SK-N-SH (cell line): Measurements from ENCODE around the gene MAP7D3. TPM values are rescaled to one million over a fixed set of nuclear protein-coding genes. Genes with fewer than 3 reads are reported as not detected.

Experiments used
- CTCF ChIA-PET: fragments of 300-600, 350-600 bp; formaldehyde crosslinking; extraction: SDS; loops from one replicate; lab custom pipeline; 2021; lab: Yijun Ruan, JAX
- POLR2A ChIA-PET: fragments of 350-600 bp; sonication (Branson Sonifier 250); formaldehyde crosslinking; extraction: SDS; loops from one replicate; lab custom pipeline; 2020; ENCODE audit warnings: antibody characterized with exemption, inconsistent platforms; lab: Yijun Ruan, JAX
- DNase-seq: peaks from one replicate; pipeline ENCODE4 v3.0.0; 2012
- H2AFZ ChIP-seq: fragments of 200-600 bp; sonication (generic); 2 replicates; pipeline ENCODE4 v1.8.1; 2016; ENCODE audit warnings: antibody characterized with exemption, mild to moderate bottlenecking, low read depth
- H3F3A ChIP-seq: fragments of 200-600 bp; sonication (generic); replicated peaks from 2 replicates; pipeline ENCODE3; 2016; ENCODE audit warnings: antibody characterized with exemption, mild to moderate bottlenecking; ENCODE audit not compliant: insufficient read depth
- H3K27ac ChIP-seq, 2 experiments: fragments of 200-500 bp in 1 of 2; fragments of 200-600 bp in 1 of 2; sonication (Bioruptor generic) in 1 of 2; sonication (generic), shearing (Covaris generic) in 1 of 2; 2 replicates each; pipeline versions ENCODE4 v1.5.1 to v1.6.1; 2014 to 2016; ENCODE audit warnings: low read depth in 2 of 2, inconsistent platforms in 1 of 2, low read length in 1 of 2, mild to moderate bottlenecking in 1 of 2, mixed read lengths in 1 of 2
- H3K27me3 ChIP-seq: fragments of 200-600 bp; sonication (generic), shearing (Covaris generic); 2 replicates; pipeline ENCODE4 v1.6.1; 2016; ENCODE audit warnings: mixed run types; ENCODE audit not compliant: insufficient read depth
- H3K36me3 ChIP-seq, 2 experiments: fragments of 200-500 bp in 1 of 2; fragments of 200-600 bp in 1 of 2; sonication (Bioruptor generic) in 1 of 2; sonication (generic) in 1 of 2; replicated peaks in 1 of 2; 2 replicates each; pipeline versions ENCODE3 to v1.5.1; 2014 to 2016; ENCODE audit warnings: low read length in 1 of 2, mild to moderate bottlenecking in 1 of 2; ENCODE audit not compliant: insufficient read depth in 2 of 2, control insufficient read depth in 1 of 2
- H3K4me1 ChIP-seq, 2 experiments: fragments of 200-500 bp in 1 of 2; fragments of 200-600 bp in 1 of 2; sonication (Bioruptor generic) in 1 of 2; sonication (generic), shearing (Covaris generic) in 1 of 2; 2 replicates each; pipeline versions ENCODE4 v1.5.1 to v1.6.1; 2014 to 2016; ENCODE audit warnings: low read depth in 1 of 2, low read length in 1 of 2, mixed run types in 1 of 2; ENCODE audit not compliant: insufficient read depth in 2 of 2, control insufficient read depth in 1 of 2
- H3K4me2 ChIP-seq: fragments of 200-600 bp; sonication (generic), shearing (Covaris generic); 2 replicates; pipeline ENCODE4 v1.6.1; 2017; ENCODE audit warnings: mixed run types
- H3K4me3 ChIP-seq, 2 experiments: fragments of 200-500 bp in 1 of 2; fragments of 200-600 bp in 1 of 2; sonication (Bioruptor generic) in 1 of 2; sonication (generic), shearing (Covaris generic) in 1 of 2; 2 replicates each; pipeline versions ENCODE4 v1.5.1 to v1.8.1; 2014 to 2016; ENCODE audit warnings: low read depth in 2 of 2, inconsistent platforms in 1 of 2, low read length in 1 of 2, mild to moderate bottlenecking in 1 of 2, mixed read lengths in 1 of 2, moderate library complexity in 1 of 2
- H3K79me2 ChIP-seq: fragments of 200-600 bp; sonication (generic); 2 replicates; pipeline ENCODE4 v1.8.1; 2017; ENCODE audit warnings: mild to moderate bottlenecking; ENCODE audit not compliant: insufficient read depth
- H3K9ac ChIP-seq: fragments of 200-600 bp; sonication (generic); 2 replicates; pipeline ENCODE4 v1.6.1; 2017; ENCODE audit warnings: mixed run types
- H3K9me2 ChIP-seq: fragments of 200-600 bp; sonication (generic); 2 replicates; pipeline ENCODE4 v1.6.1; 2017; ENCODE audit warnings: mixed run types
- H3K9me3 ChIP-seq: fragments of 200-600 bp; sonication (generic); 2 replicates; pipeline ENCODE4 v1.6.1; 2017; ENCODE audit warnings: mixed run types, mild to moderate bottlenecking, moderate library complexity
- H4K20me1 ChIP-seq: fragments of 200-600 bp; sonication (generic); 2 replicates; pipeline ENCODE4 v1.6.1; 2017; ENCODE audit warnings: mild to moderate bottlenecking, mixed run types; ENCODE audit not compliant: insufficient read depth
- FOSL2 ChIP-seq: IDR thresholded peaks from 2 replicates; pipeline ENCODE4 v1.4.0; 2012; ENCODE audit warnings: low read depth, mild to moderate bottlenecking, moderate library complexity, borderline replicate concordance
- GABPA ChIP-seq: IDR thresholded peaks from 2 replicates; pipeline ENCODE4 v1.4.0; 2012; ENCODE audit warnings: low read depth, mild to moderate bottlenecking
- MAX ChIP-seq: IDR thresholded peaks from 2 replicates; pipeline ENCODE4 v1.4.0; 2012; ENCODE audit warnings: low read depth
- NRF1 ChIP-seq: IDR thresholded peaks from 2 replicates; pipeline ENCODE4 v1.6.1; 2012; ENCODE audit warnings: low read depth, mild to moderate bottlenecking, low read length
- PBX3 ChIP-seq: IDR thresholded peaks from 2 replicates; pipeline ENCODE4; 2012
- RAD21 ChIP-seq: IDR thresholded peaks from 2 replicates; pipeline ENCODE4 v1.6.1; 2012; ENCODE audit warnings: mild to moderate bottlenecking, low read length
- TCF12 ChIP-seq: IDR thresholded peaks from 2 replicates; pipeline ENCODE4 v1.4.0; 2012
- ZBTB33 ChIP-seq: IDR thresholded peaks from 2 replicates; pipeline ENCODE4 v1.4.0; 2012; ENCODE audit warnings: low read depth, borderline replicate concordance
- WGBS: methylation state at CpG from one replicate; pipeline ENCODE4 v1.1.6; 2017; ENCODE audit warnings: low lambda C conversion rate; 5-methylcytosine and 5-hydroxymethylcytosine counted together
- polyA plus RNA-seq, 3 experiments: library from polyadenylated mRNA; depleted of rRNA; stranded (reverse); fragments of >200 nt; gene quantifications; 2 replicates each; pipeline ENCODE4 v1.2.3, GENCODE V29; 2012
- TF ChIP-seq, protein P1 (sequence below): fragments of 150-350 bp; IDR thresholded peaks from 2 replicates; pipeline ENCODE4 v1.6.1; 2016; ENCODE audit warnings: mild to moderate bottlenecking, low read depth, low read length

The MAP7D3 gene
- polyA plus RNA-seq, 1 of the 3 experiments (the other 2 are of a cell fraction) = 5.8 TPM

- H3K9me3 ChIP-seq = no peaks in the 10 kb centered on the region
- WGBS = 45% methylated on average over 5 of the region's 5 CpGs
- peaks cover 0 to 8% of the 10 kb centered on the region in 2 experiments for H3K36me3 ChIP-seq
- H3K9me2 ChIP-seq = no peaks in the 10 kb centered on the region
- H3F3A ChIP-seq = no peaks in the 10 kb centered on the region
- H3K79me2 ChIP-seq = no peaks in the 10 kb centered on the region
- H4K20me1 ChIP-seq = no peaks in the 10 kb centered on the region
- H2AFZ ChIP-seq = no peak overlapping the region
- no peak for TF ChIP-seq FOSL2
- TF ChIP-seq MAX = no peak
- TF ChIP-seq TCF12 = no peak
- no peak for TF ChIP-seq PBX3
- no peak for TF ChIP-seq GABPA
- no peak for TF ChIP-seq ZBTB33
- no peak for TF ChIP-seq RAD21
- TF ChIP-seq NRF1 = no peak
- H3K27me3 ChIP-seq = no peaks in the 10 kb centered on the region; the same call in 1 of the 2 replicates
- no peak overlapping the region for H3K4me3 ChIP-seq
- DNase-seq = no peak
- no peaks in the 10 kb centered on the region; a peak in 1 of 4 replicates for H3K4me1 ChIP-seq
- H3K4me2 ChIP-seq = no peak overlapping the region
- H3K9ac ChIP-seq = no peak overlapping the region
- POLR2A ChIA-PET = no interaction called here
- CTCF ChIA-PET = interaction anchor here (0.6 to 1.4 kb wide), 3 partner anchors 11 to 492 kb away, joined by 3 to 5 read pairs (median 3); no protein-coding TSS in a partner anchor
- H3K27ac ChIP-seq = no peak overlapping the region
Observed at GRCh38 chrX:136202889-136203288, 48.3 kb downstream of the MAP7D3 start.

- WGBS = 59% methylated on average over 5 of the region's 5 CpGs
- no peak overlapping the region for H3K4me2 ChIP-seq
- DNase-seq = no peak
- no peaks in the 10 kb centered on the region for H3K9me2 ChIP-seq
- H3K27me3 ChIP-seq = no peaks in the 10 kb centered on the region; the same call in 1 of the 2 replicates
- H4K20me1 ChIP-seq = no peaks in the 10 kb centered on the region
- H3K4me3 ChIP-seq = no peak overlapping the region
- no peak overlapping the region for H2AFZ ChIP-seq
- CTCF ChIA-PET = no interaction called here
- H3K9me3 ChIP-seq = no peaks in the 10 kb centered on the region
- TF ChIP-seq, protein P1, sequence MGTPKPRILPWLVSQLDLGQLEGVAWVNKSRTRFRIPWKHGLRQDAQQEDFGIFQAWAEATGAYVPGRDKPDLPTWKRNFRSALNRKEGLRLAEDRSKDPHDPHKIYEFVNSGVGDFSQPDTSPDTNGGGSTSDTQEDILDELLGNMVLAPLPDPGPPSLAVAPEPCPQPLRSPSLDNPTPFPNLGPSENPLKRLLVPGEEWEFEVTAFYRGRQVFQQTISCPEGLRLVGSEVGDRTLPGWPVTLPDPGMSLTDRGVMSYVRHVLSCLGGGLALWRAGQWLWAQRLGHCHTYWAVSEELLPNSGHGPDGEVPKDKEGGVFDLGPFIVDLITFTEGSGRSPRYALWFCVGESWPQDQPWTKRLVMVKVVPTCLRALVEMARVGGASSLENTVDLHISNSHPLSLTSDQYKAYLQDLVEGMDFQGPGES = no peak
- TF ChIP-seq, all 33 proteins: peak for 0
- H3K9ac ChIP-seq = no peak overlapping the region
- H3K36me3 ChIP-seq = peaks cover 0 to under 1% of the 10 kb centered on the region in 2 experiments
- H3K4me1 ChIP-seq = no peaks in the 10 kb centered on the region; a peak in 1 of 4 replicates
- H3F3A ChIP-seq = no peaks in the 10 kb centered on the region
- no peaks in the 10 kb centered on the region for H3K79me2 ChIP-seq
- POLR2A ChIA-PET = no interaction called here
- H3K27ac ChIP-seq = no peak overlapping the region
Observed at GRCh38 chrX:136201601-136202000, 49.6 kb downstream of the MAP7D3 start.
